ENCODE results near the gene LAMA2.

GRCh38 chr6:129015721-129016120, 132.8 kb downstream of the LAMA2 start:
- TF ChIP-seq CTCF (IDR thresholded peaks at IDR 0.05; ENCODE audit: low read length): no peak
- no peak for TF ChIP-seq EZH2 (optimal IDR thresholded peaks at IDR 0.05; ENCODE audit: low read depth, low read length)
